GM18505 (cell line): ENCODE results near the gene RAB35.

Source experiments
- ATAC-seq: cut with Tn5 transposase; IDR thresholded peaks from one replicate; pipeline ENCODE4 v1.9.1; 2021; ENCODE audit not compliant: unreplicated experiment
- POLR2A ChIP-seq: IDR thresholded peaks from 4 replicates; pipeline ENCODE4 v1.6.1; 2011; ENCODE audit warnings: borderline replicate concordance; ENCODE audit not compliant: insufficient read depth, insufficient read length; ENCODE audit errors: extremely low read depth

The RAB35 gene

DNA sequence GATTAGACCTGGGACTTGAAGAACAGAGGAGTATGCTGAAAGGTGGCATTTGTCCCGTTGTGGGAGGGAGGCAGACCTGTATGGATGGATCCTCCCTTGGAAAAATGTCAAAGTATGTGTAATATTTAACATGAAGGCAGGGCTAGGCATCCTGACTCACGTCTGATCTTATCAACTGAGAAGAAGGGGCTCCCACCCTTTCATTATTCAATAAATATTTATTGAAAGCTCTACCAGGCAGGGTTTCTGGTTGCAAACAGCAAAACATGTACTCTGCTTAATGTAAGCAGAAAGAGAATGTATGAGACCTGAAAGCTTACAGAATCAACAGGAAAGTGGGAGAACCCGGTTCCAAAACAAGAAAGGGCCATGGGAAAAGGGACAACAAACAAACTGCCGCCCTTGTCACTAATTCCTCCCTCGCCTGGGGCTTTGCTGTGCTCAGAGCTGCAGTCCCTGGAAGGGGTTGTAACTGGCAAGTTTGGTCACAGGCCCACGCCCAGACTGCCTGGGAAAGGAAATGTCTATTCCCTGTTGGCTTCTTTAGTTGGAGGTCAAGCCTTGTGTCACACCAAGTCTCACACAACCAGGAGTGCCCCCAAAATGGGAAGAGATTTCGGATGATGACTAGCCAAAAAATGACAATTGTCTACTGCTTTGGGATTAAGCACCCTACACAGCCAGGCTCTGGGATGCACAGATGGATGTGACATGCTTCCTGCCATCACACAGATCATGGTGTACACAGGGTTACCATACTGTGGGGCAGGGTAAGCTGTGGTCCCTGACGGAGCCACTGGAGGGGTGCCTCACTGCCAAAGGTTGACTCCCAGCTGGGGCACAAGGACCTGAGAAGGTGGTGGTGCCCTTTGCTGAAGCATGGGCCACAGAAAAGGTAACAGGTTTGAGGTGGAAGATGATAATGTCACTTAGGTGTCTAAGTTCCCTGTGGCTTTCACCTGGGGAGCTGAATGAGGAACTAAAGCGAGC is 36.8 kb downstream of the RAB35 start:
- no peak for ATAC-seq
- TF ChIP-seq POLR2A, result no peak

DNA sequence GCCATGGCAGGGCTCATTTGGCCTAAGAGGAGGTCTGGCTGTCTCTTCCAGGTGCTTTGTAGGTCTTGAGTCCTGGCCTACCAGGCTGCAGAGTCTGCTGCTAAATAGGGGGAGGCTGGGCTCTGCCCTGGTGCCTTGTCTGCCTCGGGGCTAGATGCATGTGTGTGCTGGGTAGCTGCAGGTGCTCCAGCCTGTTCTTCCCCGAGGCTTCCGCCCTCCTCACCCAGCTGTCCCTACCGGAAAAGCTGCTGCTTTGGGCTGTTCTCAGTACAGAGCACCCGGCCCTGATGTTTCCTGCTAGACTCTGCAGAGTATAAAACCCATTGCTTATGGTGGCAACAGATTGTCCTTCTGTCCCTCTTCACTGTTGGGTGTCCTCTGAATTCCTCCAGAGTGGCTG is 37.7 kb downstream of the RAB35 start:
- TF ChIP-seq POLR2A, result no peak
- ATAC-seq, result no peak

DNA sequence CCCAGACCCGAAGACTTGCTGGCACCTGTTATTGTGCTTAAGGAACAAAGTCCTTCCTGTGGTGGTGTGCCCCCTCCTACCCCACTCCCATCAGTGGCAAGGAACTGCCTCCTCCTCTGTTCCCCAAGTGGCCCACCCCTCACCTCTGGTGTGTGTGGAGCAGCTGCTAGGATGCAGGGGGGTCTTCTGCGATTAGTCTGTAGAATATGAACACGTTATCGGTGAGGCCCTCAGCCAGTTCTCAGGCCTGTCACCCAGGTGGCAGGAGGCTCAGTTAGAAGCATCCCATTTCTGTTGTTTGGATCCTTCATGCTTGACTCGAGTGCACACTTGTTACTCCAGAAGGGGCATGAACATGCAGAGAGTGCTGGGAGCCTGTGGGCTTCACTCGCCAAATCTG is 39.3 kb downstream of the RAB35 start:
- ATAC-seq, result no peak
- no peak for TF ChIP-seq POLR2A

DNA sequence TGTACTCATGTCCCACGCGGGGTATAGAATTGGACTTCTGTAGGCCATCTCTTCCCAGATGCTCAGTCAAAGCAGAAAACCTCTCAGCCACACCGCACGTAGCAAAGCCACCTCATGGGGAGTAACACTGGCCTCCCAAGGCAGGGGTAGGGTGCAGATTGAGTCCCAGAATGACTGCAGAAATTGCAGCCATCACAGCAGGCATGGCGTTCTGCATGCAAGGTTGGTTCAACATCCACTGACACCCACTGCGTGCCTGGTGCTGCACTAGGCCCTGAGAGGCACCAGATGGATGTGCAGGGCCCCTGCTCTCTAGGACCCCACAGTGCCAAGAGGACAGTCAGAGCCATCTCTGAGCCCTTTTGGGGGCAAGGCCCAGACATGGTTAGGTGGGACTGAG is 39.9 kb downstream of the RAB35 start:
- TF ChIP-seq POLR2A, result no peak
- ATAC-seq, result no peak

DNA sequence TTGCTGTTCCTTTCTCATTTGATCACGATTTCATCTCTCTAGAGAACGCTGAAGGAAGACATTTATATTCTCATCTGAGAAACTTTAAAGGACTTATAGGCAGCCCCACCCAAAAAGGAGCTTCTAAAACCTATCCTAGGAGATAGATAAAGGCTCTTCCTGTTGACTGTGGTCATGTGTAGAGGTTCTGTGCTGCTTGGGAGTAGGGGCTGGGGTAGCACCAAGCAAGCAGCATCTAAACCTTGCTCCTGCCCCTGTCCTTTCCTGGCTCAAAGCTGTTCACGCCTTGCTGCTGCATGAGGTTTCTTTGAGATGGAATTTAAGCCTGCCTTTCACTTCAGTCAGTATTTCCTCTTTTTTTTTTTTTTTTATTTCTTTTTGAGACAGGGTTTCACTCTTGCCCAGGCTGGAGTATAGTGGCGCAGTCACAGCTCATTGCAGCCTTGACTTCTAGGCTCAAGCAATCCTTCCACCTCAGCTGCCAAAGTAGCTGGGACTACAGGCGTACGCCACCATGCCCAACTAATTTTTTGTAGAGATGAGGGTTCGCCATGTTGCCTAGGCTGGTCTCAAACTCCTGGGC is 41.4 kb downstream of the RAB35 start:
- no peak for ATAC-seq
- TF ChIP-seq POLR2A, result no peak

DNA sequence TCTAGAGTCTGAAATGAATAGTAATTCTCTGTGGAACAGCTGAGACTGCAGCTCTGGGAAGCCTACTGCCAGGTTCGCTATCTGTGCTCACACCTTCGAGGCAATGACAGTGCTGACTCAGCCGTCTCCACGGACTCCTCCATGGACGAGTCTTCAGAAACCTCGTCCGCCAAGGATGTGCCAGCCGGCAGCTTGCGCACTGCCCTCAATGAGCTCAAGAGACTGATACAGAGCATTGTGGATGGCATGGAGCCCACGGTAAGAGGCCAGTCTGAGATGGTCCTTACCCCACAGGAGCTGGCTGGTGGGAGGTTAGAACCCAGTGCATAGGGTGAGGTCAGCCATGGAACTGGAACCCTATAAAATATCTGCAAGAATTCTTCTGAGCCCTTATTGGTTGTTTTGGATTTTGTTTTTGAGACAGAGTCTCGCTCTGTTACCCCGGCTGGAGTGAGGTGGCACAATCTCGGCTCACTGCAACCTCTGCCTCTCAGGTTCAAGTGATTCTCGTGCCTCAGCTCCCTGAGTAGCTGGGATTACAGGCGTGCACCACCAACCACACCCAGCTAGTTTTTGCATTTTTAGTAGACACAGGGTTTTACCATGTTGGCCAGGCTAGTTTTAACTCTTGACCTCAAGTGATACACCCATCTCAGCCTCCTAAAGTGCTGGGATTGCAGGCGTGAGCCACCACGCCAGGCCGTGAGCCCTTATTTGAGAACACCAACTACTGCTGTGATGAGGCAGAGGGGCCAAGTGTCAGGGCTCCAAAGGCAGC is 43.9 kb downstream of the RAB35 start:
- ATAC-seq, result no peak
- TF ChIP-seq POLR2A, result no peak

DNA sequence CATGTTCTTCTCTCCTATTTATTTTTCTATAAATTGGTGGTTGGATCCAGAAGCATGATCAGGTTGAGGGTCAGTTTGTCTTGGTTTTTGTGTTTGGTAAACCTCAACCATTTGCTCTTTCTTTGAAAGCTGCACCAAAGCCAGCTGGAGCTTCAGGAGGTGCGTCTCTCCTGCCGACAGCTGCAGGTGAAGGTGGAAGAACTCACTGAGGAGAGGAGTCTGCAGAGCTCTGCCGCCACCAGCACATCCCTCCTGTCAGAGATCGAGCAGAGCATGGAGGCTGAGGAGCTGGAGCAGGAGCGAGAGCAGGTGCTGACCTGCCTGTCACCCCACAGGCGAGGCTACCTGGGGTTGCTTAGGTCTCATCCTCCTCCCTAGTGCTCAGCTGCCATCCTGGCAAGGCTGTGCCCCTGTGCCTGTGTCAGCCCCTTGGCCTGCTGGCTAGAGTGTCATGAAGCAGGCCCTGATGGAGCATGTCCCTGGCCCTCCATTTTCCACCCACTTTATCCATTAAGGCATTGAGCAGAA is 45.0 kb downstream of the RAB35 start:
- TF ChIP-seq POLR2A, result no peak
- ATAC-seq, result no peak

DNA sequence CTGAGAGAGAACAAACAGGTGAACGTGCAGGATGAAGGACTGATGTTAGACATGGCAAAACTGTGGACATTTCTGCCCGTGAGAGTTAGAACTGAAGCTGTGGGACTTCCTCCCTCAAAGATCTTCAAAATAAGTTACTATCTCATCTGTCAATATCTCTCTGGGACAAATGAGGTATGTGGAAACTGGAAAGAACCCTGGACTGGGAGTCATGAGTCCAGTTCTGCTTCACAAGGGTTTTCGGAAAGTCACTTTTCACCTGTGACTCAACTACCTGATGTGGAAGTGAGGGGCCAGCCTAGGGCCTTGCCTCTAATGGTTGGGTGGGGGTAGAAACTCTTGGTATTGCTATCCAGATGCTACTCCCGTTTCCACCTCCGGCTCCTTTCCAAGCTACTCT is 47.3 kb downstream of the RAB35 start:
- no peak for ATAC-seq
- no peak for TF ChIP-seq POLR2A

DNA sequence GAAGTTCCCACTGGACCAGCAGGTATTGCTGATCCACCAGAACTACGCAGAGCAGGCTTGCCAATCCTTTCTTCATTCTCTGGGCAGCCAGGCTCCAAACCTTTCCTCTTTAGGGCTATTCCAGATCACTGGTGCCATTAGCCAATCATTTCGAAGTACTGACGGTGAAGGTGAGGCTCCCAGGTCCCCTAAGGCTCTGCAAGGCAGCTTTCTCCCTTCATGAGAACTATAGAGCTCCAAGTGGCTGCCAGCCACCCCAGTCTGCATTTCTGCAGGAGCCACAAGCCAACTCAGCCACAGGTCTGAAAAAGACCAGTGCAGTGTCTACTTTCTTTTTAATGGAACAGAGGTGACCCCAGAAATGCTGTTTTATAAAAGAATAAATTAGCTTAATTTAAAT is 48.7 kb downstream of the RAB35 start:
- no peak for TF ChIP-seq POLR2A
- ATAC-seq, result no peak

DNA sequence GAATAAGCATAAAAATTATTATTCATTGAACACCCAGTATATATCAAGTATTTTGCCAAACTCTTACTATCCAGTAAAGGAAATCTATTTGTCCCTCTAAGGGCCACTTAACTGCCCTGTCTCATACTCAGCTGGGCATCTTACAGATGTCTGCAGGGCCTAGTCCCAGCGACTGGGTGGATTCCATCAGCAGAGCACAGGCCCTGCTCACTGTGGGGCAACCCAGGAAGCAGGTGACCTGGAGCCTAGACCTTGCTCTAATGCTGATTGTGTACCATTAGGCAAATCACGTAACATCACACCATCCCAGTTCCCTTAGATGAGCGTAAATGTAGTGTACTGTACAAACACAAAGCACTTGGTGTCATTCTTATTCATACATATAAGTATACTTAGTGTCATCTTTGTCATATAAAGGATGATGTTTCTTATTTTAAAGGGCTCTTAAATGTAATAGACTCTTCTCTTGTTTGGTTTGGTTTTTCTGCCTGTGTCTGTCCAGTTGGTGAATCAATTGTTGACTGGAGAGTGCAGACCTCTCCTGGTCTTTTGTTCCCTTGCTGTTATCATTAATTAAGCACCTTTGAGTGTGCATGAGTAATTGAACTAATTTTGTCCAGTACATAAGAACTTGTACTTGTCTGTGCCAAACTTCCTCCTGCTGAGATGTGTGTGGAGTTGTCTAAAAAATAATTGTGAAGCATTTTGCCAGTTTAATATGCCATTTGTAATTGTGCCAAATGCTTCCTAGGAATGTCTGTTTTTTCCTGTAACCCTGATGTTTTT is 49.3 kb downstream of the RAB35 start:
- ATAC-seq, result no peak
- TF ChIP-seq POLR2A, result no peak

DNA sequence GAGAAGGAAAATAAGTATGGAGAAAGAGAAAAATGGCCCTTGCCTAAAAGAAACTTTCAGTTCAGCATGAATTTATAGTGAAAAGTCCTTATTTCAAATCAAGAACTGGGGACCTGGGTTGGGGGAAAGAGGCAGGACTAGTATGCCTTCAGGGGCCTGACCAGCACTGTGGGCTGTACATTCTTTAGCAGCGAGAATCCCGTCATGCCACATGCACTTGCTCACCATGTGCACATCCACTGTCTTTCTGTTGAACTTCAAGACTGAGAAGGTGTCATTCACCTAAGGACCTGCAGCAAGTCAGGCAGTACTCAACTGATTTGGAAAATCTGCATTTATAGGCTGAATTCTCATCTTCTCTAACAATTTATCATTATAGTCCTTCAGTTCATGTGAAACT is 50.2 kb downstream of the RAB35 start:
- ATAC-seq, result no peak

DNA sequence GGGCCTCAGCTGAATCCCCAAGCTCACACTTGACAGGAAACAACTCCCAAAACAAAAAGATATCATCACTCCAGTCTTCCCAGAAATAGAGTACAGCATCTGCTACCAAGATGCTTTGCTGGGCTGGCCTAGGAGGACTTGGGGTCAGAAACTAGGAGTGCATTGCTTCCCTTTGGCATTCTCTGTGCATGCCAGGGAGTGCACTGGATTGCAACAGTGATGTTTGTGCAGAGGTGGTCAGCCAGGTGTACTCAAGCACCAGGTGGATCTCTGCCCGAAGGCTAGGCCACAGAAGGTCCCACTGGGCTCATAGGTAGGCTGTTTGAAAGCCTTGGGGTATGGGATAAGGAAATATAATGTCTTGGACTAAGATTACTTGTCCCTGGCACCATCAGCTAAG is 51.1 kb downstream of the RAB35 start:
- no peak for ATAC-seq

More for the DNA sequence above, 50.2 kb downstream of the RAB35 start:
- TF ChIP-seq POLR2A, result no peak

More for the DNA sequence above, 51.1 kb downstream of the RAB35 start:
- TF ChIP-seq POLR2A, result no peak
